GM21717 (cell line): ENCODE measurements around the gene NMNAT3.

Experiments used
- ATAC-seq: cut with Tn5 transposase; IDR thresholded peaks from one replicate; pipeline ENCODE4 v1.9.1; 2021; ENCODE audit warnings: mild to moderate bottlenecking, moderate library complexity; ENCODE audit not compliant: unreplicated experiment

Gene NMNAT3

DNA sequence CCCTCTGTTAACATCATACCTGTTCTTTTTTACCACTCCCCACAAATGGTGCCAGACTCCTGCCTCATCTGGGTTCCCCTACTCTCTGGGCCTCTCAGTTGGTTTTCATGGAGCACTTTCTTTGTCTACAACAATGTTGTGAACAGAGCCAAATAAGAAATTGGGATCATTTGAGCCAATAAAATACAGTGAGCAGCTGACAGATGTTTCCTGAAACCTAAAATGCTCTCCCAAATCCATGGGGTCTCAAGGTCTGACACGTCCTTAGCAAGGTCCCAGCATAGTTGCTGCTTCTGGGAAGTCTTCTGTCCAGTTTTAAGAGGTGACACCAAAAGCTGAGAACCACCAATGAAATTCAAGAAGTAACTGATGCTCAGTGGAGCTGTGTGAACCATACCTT lies 1.7 kb downstream of the NMNAT3 start:
- ATAC-seq, result no peak

DNA sequence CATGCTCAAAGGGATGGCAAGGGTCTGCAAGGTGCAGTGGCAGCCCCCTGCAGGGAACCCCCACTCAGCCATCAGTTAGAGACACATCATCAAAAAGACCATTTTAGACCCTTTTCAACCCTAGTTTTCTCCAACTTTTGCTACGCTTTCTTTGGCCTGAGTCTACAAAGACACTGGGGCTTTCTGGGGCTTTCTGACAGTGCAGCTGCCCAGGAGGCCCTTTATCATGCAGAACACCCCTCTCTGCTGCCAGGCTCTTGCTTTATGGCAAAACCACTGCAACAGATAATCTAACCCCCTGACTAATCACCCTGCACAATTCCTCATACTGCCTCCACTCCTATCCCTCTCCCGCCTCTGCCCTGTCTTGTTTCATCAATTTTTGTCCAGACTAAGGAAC lies 2.4 kb downstream of the NMNAT3 start:
- ATAC-seq, result no peak

DNA sequence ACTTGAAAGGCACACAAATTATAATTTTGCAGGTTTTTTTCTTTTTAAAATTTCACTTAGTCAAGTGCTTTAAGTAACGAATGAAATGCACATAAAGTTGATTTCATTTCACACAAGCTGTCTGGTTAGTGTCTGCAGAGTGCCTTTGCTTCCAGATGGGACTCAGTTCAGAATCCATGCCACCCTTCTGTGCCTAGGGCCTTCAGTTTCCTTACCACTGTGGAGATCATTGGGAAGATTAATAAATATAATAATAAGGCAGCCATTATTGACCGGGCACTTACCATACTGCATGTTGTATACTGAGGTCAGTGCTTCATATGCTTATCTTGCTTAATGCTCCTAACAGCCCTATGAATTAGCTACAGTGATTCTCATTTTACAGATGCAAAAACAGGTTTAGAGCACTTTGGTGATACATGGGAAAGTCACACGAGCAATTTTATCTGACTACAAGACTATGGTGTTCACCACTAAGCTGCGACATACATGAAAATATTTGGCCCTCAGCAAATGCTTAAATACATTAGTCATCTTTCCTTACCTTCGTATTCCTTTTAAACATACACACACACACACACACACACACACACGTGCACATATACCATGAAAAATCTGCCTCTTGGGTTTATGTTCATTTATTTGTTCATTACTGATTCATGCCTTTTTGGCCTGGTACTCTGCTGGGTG lies 3.1 kb downstream of the NMNAT3 start:
- ATAC-seq, result no peak

DNA sequence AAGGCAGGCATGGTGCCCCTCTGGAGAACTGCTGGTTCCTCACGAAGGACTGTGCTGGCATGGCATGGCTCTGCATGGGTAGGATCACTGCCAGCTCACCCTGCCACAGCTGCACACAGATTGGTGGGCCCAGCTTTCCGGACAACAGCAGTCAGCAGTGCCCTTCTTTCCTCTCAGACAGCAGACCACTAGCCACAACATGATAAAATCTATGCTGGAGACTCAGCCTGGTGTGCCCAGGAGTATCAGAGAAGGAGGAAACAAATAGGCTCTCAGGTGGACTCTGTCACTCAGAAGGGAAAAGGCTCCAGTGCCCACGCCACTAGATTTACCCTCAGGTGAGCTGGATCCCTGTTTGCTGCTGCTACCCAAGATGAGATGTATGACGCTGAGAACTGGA lies 4.9 kb downstream of the NMNAT3 start:
- ATAC-seq, result no peak

DNA sequence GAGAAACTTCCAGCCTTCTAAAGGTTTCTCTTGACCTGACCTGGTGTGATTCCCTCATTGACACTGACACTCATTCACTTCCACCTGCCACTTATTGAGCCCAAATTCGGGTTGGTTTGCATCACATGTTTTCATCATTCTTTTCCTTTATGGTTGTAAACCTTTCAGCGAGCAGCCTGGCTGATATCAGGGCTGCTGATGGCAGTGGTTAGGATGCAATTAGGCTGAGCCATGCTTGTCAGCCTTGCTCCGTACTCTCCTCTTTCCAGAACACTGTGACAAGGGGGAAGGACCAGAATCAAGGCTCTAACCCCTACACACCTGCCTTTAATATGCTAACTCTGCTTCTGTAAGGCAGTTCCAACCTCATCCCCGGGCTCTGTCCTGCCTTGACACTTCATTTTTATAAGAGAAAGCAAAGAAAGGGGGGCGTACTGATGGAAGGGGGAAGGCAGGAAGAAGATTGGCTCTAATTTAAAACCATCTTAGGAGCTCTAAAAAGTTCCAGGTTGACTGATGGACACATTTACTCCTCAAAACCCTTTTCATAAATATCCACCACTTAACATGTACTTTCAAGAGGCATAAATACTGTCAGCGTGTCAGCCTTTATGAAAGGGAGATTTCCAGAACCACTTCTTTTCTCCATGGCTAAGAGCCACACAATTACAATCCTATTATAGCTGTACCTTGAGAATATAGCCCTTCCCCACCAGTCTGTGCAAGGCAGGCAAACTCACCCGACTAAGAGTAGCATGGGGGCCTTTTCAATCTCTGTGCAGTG lies 5.7 kb downstream of the NMNAT3 start:
- no peak for ATAC-seq

DNA sequence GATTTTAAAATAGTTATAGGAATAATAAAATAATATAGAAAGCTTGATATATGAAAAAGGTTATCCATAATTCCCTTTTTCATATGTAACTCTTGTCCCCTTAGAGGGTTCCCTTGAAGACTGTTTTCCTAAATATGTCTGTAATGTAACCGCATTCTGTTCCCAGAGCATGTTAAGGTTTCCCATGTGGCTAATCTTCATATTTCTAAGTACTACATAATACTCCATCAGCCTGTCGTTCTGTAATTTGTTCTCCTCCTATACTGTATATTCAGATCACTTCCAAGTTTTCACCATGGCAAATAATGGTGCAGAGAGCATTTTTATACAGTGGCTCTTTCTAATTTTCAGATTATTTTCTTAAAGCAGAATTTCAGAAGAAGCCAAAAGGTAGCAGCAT lies 6.7 kb downstream of the NMNAT3 start:
- ATAC-seq, result no peak

DNA sequence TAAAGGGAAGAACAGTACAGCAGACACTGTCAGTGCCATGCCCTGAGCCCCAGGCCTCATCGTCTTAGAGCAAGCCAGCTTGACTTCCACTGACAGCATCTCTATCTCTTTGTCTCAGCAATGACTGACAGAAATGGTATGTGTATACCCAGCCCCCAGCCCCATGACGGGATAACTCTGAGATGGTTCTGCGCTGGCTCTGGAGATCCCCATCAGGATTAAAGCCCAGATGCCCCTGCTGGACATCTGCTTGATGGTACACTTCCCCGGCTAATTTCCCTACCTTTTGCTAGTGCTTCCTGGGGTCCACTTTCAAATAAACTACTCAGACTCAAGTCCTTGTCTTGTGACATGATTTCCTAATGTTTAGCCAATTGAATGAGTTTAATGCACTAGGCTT lies 7.6 kb downstream of the NMNAT3 start:
- ATAC-seq, result no peak

DNA sequence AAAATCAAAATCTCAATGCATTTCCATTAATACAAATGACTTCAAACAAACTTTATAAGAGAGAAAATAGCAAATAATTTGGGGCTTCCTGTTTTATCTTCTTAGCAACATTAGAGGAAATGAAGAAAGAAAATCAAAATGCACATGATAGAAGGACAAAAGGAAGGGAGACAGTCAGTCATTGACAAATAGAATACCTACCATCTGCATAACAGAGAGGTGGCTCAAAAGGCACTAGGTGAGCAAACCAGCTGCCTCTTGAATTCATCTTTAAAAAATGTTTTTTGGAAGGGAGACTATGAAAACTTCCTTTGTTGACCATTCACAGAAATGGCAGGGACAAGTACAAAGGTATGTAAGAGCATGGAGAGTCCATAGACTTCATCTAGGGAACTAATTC lies 9.4 kb downstream of the NMNAT3 start:
- no peak for ATAC-seq

DNA sequence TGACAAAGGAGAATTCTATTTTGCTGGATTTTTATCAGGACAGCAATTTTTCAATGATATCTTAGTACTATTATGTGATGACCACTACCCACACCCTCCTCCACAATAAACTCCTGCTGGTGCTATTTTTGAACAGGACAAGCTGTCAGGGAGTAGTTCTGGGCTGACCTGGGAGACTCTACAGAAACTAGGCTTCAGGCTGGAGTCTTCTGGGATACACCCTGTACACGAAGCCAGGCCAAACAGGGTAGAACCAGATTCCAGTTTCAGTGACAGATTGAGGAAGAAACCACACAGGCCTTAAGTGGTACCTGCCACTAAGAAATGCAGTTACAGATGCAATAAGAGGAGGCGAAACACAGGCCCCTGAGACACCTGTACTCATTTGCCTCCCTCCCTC lies 12.8 kb downstream of the NMNAT3 start:
- no peak for ATAC-seq

DNA sequence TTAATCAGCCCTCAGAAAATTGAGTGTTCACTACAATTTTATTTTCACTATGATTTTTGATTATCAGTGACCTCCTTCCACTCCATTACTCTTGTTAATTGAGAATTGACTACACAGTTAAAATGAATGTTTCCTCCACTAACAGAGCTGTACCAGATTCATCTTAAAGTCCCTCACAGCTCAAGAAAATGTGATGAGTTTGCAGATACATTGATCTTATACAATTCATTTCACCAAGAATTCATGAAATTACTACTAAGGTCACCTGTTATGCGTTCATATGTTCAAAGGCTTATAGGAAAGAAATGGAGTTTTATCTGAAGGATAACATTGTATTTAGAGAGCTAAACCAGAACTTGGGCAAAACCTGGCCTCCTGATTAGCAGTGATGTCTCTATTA lies 17.5 kb downstream of the NMNAT3 start:
- no peak for ATAC-seq

DNA sequence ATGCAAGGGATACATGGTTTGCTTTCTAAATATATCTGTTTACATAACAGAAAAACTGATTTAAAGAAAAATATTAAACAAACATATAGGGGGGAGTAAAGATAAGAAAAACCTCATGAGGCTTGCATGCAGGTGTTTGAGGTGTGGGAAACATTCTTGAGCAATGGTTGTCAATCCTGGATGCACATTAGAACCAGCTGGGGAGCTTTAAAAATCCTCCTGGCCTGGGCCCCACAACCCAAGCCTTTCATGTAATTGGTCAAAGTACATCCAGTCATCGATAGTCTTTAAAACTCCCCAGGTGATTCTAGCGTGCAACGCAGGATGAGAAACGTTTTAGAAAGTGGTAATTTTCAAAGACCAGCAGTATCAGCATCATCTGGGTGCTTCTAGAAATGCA lies 18.3 kb downstream of the NMNAT3 start:
- ATAC-seq, result no peak

DNA sequence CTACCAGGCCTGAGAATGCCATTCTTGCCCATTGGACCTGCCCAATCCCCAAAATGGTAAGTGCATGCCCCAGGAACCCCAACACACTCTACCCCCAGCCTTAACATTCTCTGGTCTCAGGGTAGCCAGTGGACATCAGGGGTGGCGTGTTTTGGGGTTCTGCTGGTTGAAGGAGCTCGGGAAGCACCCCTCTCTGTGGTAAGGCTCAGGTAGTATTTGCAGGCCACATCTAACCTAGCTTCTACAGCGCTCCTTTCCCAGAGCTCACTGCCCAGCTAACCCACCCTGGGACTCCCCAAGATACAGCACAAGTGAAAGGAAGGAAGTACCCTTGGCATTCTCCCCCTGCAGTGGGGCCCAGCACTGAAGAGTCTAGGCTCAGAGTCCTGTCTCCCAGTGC lies 19.8 kb downstream of the NMNAT3 start:
- ATAC-seq, result no peak

DNA sequence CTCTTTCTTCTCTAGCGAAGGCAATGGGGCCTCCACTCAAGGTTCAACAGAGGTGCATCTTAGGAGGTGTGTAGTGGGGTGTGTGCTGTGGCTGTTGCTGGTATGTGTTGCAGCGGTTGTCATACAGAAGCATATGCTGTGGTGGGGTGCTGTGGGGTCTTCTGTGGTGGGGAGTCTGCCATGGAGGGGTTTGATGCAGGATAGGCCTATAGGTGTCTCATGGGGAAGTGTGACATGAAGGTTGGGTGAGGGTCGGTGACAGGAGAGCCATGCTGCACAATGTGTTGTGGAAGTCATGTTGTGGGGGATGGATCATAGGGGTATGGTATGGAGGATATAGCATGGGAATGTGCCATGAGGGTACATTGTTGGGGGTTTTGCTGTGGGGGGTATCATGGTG lies 20.3 kb downstream of the NMNAT3 start:
- no peak for ATAC-seq

DNA sequence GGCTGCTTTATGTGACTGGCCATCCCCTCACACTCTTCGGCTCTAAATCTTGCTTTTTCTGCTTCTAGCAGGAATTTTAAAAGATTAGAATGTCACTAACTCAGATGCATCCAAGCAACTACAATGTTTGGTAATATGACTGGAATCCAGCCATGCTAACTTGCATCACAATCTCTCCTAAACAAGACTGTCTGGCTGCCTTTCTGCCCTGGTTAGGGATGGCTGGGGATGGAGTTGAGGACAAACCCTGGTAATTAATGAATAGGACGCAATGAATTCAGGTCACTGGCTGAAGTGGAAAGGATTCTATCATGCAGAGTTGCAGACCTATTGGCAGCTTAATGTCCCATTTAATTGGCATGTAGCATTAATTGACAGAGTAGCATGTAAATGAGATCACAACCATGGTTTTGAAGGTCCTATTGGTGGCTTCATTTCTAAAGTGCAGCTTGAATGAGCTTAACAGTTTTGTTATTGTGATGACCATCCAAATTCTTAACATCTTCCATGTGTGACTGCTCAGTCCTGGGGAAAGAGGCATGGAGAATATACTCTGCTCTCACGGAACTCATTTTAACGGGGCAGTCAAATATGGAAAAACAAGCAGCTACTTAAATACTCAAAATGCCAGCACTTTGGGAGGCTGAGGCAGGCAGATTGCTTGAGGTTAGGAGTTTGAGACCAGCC lies 21.7 kb downstream of the NMNAT3 start:
- no peak for ATAC-seq

DNA sequence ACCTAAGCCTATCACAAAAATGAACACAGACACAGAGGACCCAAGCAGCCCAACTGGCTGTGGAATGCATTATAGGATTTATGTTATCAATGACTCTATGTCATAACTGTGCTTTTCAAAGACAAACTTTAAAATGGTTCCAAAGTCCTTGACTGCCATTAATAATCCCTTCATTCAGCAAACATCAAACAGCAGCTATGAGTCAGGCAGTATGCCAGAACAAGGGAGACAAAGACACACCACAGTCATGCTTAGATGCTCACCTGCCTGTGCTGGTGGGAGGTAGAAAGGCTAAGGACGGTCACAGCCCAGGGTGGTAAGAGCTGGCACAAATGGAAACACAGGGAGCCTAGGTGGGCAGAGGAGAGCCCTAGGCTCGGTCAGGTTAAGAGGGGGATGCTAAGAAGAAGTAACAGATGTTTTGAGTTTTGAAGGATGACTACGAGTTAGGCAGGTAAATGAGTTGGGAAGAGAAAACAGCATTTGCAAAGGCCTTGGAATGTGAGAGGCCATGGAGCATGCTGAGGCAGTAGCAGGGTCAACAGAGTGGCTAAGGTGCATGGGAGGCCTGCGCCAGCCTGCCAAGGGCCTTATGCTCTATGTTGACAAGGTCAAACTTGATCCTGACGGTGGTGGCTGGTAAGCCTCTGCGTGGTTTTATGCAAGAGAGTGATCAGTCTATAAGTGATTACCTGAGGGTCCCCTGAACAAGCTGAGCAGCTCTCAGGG lies 23.0 kb downstream of the NMNAT3 start:
- no peak for ATAC-seq

DNA sequence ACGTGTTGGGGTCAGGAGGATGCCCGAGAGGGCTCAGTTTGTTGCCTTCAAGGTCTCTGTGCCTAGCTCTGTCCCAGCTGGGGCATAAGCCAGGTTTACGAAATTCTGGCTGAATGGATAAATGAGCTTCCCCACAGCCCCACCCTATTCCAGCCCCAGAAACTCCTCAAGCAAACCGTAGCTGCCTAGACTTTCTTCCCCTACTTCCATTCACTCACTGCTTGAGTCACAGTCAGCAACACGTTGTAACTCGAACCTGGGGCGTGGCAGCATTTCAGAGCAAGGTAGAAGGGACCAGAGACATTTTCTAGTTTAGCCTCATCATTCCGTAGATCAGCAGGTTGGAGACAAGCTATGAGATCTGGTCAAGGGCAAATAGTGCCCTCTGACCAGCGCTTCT lies 24.2 kb downstream of the NMNAT3 start:
- ATAC-seq, result no peak

DNA sequence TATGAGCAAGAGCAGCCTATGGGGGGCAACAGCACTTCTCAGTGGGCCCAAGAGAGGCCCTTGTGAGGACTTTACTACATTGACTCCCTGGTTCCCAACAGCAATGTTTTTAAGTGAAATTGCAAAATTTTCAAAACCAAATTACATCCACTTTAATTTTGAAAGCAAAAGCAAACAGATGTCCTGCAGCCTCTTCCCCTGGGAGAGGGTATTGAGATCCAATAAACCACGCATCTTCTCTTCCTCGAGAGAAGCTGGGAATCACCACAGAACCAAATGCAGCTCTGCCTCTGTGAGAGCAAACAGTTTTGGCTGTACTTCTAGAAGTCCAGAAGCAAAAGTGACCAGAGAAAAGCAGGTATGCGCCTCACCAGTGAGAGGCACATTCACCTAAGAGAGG lies 25.2 kb downstream of the NMNAT3 start:
- ATAC-seq, result no peak

DNA sequence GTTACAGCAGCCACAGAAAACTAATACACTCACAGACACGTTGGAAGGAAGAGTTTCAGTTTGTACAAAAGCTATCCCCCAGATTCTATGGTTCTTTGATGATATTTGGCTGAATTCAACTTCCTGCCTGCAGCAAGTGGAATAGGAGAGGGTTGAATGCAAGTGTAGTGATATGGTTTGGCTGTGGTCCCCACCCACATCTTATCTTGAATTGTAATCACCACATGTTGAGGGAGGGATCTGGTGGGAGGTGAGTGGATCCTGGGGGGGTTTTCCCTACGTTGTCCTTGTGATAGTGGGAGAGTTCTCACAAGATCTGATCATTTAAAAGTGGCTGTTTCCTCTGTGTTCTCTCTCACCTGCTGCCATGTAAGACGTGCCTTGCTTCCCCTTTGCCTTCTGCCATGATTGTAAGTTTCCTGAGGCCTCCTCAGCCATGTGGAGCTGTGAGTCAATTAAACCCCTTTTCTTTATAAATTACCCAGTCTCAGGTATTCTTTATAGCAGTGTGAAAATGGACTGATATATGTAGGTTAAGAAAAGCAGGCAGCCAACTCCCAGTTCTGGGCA lies 29.8 kb downstream of the NMNAT3 start:
- ATAC-seq, result no peak

DNA sequence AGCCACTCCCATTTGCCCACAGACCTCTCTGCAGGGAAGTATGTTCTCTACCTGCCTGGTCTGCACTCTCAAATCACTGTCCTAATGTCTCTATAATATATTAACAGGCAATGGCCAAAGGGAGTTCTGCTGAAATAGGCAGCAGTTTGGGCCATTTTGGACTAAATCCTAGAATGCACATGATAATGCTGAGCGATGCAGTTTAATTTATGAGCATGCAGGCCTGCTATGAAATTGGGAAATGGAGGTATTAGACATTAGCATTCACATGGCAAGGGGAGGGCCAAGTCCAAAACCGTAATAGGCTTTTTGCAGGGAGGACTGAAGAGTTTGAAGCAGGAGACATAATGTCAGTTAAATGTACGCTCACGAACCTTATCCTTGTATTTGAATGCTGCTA lies 31.3 kb downstream of the NMNAT3 start:
- no peak for ATAC-seq

DNA sequence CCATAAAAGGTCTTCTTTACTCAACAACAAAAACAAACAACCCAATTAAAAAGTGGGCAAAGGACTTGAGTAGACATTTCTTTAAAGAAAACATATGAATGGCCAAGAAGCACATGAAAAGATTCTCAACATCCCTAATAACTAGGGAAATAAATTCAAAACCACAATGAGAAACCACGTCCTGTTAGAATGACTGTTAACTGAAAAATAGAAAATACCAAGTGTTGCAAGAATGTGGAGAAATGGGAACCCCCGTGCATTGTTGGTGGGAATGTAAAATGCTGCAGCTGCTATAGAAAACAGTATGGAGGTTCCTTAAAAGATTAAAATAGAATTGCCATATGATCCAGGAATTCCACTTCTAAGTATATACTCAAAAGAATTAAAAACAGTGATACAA lies 34.8 kb downstream of the NMNAT3 start:
- no peak for ATAC-seq

DNA sequence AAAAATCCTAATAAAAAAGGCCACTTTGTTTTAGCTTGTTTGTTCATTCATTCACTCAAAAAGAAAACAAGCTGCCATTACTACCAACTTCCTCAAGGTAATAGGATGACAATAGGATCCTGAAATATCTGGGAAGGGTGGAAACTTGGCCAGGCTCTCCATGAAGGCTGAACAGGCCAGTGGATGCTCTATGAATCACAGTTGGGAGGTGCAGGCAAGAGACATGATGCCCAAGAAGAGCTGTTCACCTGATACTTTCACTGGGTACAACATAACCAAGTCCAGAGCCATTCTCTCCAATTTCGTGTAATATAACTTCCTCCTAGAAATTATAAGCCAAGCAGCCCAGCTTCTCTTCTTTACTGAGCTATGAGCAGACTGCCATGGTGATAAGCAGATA lies 37.3 kb downstream of the NMNAT3 start:
- ATAC-seq, result no peak
